Heart right ventricle (tissue), 16 donors: ENCODE data around the gene FZD1. TPM values are rescaled to one million over a fixed set of nuclear protein-coding genes. Genes with fewer than 3 reads are reported as not detected.

Experiments used
- ATAC-seq, 8 donors: fragments of 200-7000 bp; cut with Tn5 transposase; one replicate each; pipeline ENCODE4 v1.9.1; 2020; ENCODE audit warnings: mild to moderate bottlenecking in 8 of 8, moderate library complexity in 8 of 8, moderate number of reproducible peaks in 1 of 8
- DNase-seq, 2 donors: peaks; one replicate each; pipeline ENCODE4 v3.0.0-alpha.2; 2020
- H3K27ac ChIP-seq, 10 donors: fragments of 200-600 bp; sonication (generic) in 2 of 10; one replicate each; pipeline versions ENCODE4 v1.5.0 to v1.8.0; 2020 to 2022; ENCODE audit warnings: mild to moderate bottlenecking in 3 of 10
- H3K27me3 ChIP-seq, 7 donors: fragments of 200-600 bp; one replicate each; pipeline ENCODE4 v1.8.0; 2021 to 2022; ENCODE audit warnings: mild to moderate bottlenecking in 2 of 7
- H3K36me3 ChIP-seq, 9 donors: fragments of 200-600 bp; sonication (generic) in 1 of 9; one replicate each; pipeline versions ENCODE4 v1.5.0 to v1.8.0; 2020 to 2022; ENCODE audit warnings: mild to moderate bottlenecking in 2 of 9
- H3K4me1 ChIP-seq, 9 donors: fragments of 200-600 bp; sonication (generic) in 1 of 9; one replicate each; pipeline versions ENCODE4 v1.5.0 to v1.8.0; 2020 to 2022; ENCODE audit warnings: mild to moderate bottlenecking in 4 of 9
- H3K4me3 ChIP-seq, 10 donors: fragments of 200-600 bp; sonication (generic) in 2 of 10; one replicate each; pipeline versions ENCODE4 v1.5.0 to v1.8.0; 2020 to 2022; ENCODE audit warnings: mild to moderate bottlenecking in 7 of 10, moderate library complexity in 2 of 10
- H3K9me3 ChIP-seq, 11 donors: fragments of 200-600 bp in 10 of 11; sonication (generic) in 2 of 11; one replicate each; pipeline versions ENCODE4 v1.5.0 to v1.8.0; 2013 to 2022; ENCODE audit warnings: mild to moderate bottlenecking in 2 of 11, control low read depth in 1 of 11, moderate library complexity in 1 of 11
- WGBS, 2 donors: extraction: QIAGEN DNeasy Blood & Tissue Kit; methylation state at CpG; one replicate each; pipeline ENCODE4 v1.1.7; 2013; ENCODE audit warnings: inconsistent platforms in 1 of 2; 5-methylcytosine and 5-hydroxymethylcytosine counted together
- intact Hi-C, 10 donors: fragments of 100-400 bp; cut with DNase I; formaldehyde crosslinking; loops; one replicate each; pipeline versions ENCODE4 v1.11.1 to v1.14.2; 2022
- polyA plus RNA-seq, 2 donors: library from polyadenylated mRNA; stranded (reverse); fragments of 200-250 nt; gene quantifications; one replicate each; pipeline ENCODE4 v1.2.3, GENCODE V29; 2013
- total RNA-seq, 10 donors: library from RNA; stranded (reverse); fragmentation: NEBNext Ultra II Directional in 3 of 10; extraction: Animal tissue kit (Norgen Biotek cat#: 25700) in 3 of 10; gene quantifications; one replicate each; pipeline versions ENCODE4 v1.2.1 to v1.2.4, GENCODE V29; 2021 to 2023
- TF ChIP-seq, protein P1 (sequence below), 9 donors: fragments of 200-600 bp; sonication (generic) in 2 of 9; IDR thresholded peaks; one replicate each; pipeline versions ENCODE4 v1.5.0 to v1.8.0; 2021 to 2022; ENCODE audit warnings: antibody characterized with exemption in 9 of 9, mild to moderate bottlenecking in 5 of 9, moderate library complexity in 1 of 9
- donor health status: Arrhythmogenic right ventricular cardiomyopathy.
- donor health status: ischemic (EF 13 %, LVEDD 7.1; RV severe dilation, severe dysfunction).
- donor health status: healthy with polysubstance abuse.
- donor health status: DM: no; HTN: yes; CAD: no.
- donor health status: DM: no; HTN: no; CAD: no.
- donor health status: ischemic (EF 25% LVEDD 6.9; RV normal size, moderate dysfunction).
- donor health status: ischemic (EF 25% LVEDD 5.7; RV mildly dilated, moderate dysfunction).
- donor health status: healthy.
- donor health status: DM: yes; HTN: yes; CAD: no.
- donor health status: Ischemic cardiomyopathy.
- donor health status: ischemic (EF 35%, LVEDD 5.7; RV mildly dilated, moderate dysfunction).
- donor health status: nonischemic (EF 11% LVEDD 7.7; RV severe dilation, severe dysfunction).
- donor health status: DM: yes; HTN: yes; CAD: no.
- donor health status: PGD.
- donor health status: ischemic (EF 29% LVEDD 5.4; RV normal size, mild dysfunction).
- donor health status: nonischemic (EF 23%, LVEDD 6.1; RV moderate dilation, normal function).

Gene FZD1
- total and polyA plus RNA-seq, 12 donors: 3.8 to 36.0 (median 15.6) TPM

DNA sequence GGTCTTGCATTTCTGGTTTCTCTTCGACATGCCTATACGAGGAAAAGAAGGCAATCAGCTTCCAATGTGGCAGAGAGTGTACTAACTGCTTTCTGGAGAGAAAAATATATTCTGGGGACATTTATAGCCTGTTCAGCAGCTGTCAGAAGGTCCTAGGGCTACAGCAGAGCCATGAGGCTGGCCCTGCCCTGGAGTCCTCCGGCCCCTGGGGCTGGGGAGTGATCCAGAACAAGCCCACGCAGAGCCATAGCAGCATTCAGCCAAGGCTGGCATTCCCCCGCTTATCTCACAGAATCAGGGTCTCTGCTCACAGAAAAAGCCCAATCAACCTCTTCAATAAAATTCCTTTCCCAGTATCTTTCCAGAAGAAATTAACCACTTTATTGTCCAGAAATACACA lies 48.9 kb downstream of the FZD1 start:
- 85 to 96% methylated on average over 5 of the region's 5 CpGs for WGBS, 2 donors
- H3K27me3 ChIP-seq: no peaks in the 10 kb centered on the region
- ATAC-seq (no peak), DNase-seq (no peak)
- H3K9me3 ChIP-seq: no peaks in the 10 kb centered on the region
- no peak overlapping the region for H3K4me3 ChIP-seq
- intact Hi-C loops: no loop called here
- H3K36me3 ChIP-seq: no peaks in the 10 kb centered on the region
- no peak overlapping the region for H3K27ac ChIP-seq
- TF ChIP-seq, protein P1, sequence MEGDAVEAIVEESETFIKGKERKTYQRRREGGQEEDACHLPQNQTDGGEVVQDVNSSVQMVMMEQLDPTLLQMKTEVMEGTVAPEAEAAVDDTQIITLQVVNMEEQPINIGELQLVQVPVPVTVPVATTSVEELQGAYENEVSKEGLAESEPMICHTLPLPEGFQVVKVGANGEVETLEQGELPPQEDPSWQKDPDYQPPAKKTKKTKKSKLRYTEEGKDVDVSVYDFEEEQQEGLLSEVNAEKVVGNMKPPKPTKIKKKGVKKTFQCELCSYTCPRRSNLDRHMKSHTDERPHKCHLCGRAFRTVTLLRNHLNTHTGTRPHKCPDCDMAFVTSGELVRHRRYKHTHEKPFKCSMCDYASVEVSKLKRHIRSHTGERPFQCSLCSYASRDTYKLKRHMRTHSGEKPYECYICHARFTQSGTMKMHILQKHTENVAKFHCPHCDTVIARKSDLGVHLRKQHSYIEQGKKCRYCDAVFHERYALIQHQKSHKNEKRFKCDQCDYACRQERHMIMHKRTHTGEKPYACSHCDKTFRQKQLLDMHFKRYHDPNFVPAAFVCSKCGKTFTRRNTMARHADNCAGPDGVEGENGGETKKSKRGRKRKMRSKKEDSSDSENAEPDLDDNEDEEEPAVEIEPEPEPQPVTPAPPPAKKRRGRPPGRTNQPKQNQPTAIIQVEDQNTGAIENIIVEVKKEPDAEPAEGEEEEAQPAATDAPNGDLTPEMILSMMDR (IDR thresholded peaks at IDR 0.05): no peak
- no peaks in the 10 kb centered on the region for H3K4me1 ChIP-seq

- Histone ChIP-seq H3K27me3 (no peaks in the 10 kb centered on the region), H3K27ac (no peak overlapping the region), H3K4me3 (no peak overlapping the region), H3K36me3 (no peaks in the 10 kb centered on the region), H3K4me1 (no peaks in the 10 kb centered on the region), H3K9me3 (no peaks in the 10 kb centered on the region)
- DNase-seq (no peak), ATAC-seq (no peak)
- intact Hi-C loops: no loop called here
- TF ChIP-seq, protein P1 (IDR thresholded peaks at IDR 0.05): no peak
- WGBS, 2 donors: 86 to 88% methylated on average over 3 of the region's 3 CpGs
Measured at GRCh38 chr7:91314591-91315323, 50.5 kb downstream of the FZD1 start.

DNA sequence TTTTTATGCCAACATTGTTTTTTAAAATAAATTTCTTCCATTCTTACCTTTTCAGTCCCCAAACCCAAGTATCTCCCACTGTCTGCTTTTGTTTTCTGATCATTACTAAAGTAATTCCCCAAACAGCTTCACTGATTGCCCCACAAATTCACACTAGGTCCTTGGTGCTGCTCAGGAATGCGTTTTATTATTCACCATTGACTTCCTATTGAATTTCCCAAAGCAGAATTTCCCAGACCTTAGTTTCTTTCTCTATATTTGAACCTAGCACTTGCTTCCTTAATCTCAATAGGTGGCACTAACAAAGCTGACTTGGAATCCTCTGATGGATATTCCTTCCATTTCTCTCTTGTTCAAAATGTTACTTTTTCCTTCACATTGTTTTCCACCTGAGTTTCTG lies 52.2 kb downstream of the FZD1 start:
- Histone ChIP-seq H3K27me3 (no peaks in the 10 kb centered on the region), H3K27ac (no peak overlapping the region), H3K4me3 (no peak overlapping the region), H3K36me3 (no peaks in the 10 kb centered on the region), H3K4me1 (no peaks in the 10 kb centered on the region), H3K9me3 (no peaks in the 10 kb centered on the region)
- no peak for ATAC-seq
- DNase-seq: no peak
- 66 to 80% methylated on average over 1 of the region's 1 CpG for WGBS, 2 donors
- TF ChIP-seq, protein P1 (IDR thresholded peaks at IDR 0.05): no peak
- intact Hi-C loops: no loop called here

DNA sequence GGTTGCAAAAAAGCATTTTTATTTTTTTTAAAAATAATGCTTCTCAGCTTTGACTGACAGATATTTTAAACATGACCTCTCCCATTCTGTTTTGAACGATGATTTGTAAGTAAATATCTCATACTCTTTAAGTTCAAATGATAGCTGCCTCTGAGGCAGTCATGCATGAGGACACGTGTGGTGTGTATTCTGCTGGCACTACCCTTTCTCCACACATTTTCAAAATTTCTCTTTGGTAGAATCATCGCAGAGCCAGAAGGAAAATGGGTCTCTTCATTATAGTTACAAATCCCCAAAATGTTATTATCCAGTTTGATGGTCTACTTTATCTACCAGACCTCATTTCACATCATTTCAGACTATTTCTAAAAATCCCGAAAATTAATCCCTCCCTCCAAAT lies 55.1 kb downstream of the FZD1 start:
- Histone ChIP-seq H3K4me3 (no peak overlapping the region), H3K9me3 (no peaks in the 10 kb centered on the region), H3K27me3 (no peaks in the 10 kb centered on the region), H3K36me3 (no peaks in the 10 kb centered on the region), H3K27ac (no peak overlapping the region), H3K4me1 (no peaks in the 10 kb centered on the region)
- TF ChIP-seq, protein P1 (IDR thresholded peaks at IDR 0.05): no peak
- no peak for DNase-seq
- ATAC-seq: no peak
- intact Hi-C loops: no loop called here
- 64 to 82% methylated on average over 4 of the region's 4 CpGs for WGBS, 2 donors
